Fibroblast of mammary gland (primary cell): ENCODE results near the gene PTPRS.

Experiments
- DNase-seq: peaks from one replicate; pipeline ENCODE4 v3.0.0-alpha.2; 2010; ENCODE audit warnings: low read depth
- H3K4me3 ChIP-seq: 2 replicates; pipeline ENCODE4 v1.5.1; 2011; ENCODE audit warnings: low read depth, mild to moderate bottlenecking, low read length, moderate library complexity; ENCODE audit not compliant: control insufficient read depth
- TF ChIP-seq, protein P1 (sequence below): conservative IDR thresholded peaks from 2 replicates; pipeline ENCODE4 v1.5.1; 2011; ENCODE audit warnings: low read depth, low read length, inconsistent platforms; ENCODE audit not compliant: control insufficient read depth, insufficient read depth

Gene PTPRS

DNA sequence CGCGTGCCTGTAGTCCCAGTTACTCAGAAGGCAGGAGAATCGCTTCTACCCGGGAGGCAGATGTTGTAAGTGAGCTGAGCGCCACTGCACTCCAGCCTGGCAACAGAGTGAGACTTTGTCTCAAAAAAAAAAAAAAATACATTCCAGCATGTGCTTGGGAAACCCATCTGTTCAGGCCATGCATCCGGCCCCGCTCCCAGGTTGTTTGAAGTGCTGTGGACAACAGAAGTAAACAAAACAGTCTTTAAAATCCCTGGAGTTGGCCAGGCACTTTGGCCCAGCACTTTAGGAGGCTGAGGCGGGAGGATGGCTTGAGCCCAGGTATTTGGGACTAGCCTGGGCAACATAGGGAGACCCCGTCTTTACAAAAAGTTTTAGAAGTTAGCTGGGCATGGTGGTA, 3.2 kb upstream of the PTPRS start:
- DNase-seq = peak; percentile 22
- no peak overlapping the region for H3K4me3 ChIP-seq
- TF ChIP-seq, protein P1, sequence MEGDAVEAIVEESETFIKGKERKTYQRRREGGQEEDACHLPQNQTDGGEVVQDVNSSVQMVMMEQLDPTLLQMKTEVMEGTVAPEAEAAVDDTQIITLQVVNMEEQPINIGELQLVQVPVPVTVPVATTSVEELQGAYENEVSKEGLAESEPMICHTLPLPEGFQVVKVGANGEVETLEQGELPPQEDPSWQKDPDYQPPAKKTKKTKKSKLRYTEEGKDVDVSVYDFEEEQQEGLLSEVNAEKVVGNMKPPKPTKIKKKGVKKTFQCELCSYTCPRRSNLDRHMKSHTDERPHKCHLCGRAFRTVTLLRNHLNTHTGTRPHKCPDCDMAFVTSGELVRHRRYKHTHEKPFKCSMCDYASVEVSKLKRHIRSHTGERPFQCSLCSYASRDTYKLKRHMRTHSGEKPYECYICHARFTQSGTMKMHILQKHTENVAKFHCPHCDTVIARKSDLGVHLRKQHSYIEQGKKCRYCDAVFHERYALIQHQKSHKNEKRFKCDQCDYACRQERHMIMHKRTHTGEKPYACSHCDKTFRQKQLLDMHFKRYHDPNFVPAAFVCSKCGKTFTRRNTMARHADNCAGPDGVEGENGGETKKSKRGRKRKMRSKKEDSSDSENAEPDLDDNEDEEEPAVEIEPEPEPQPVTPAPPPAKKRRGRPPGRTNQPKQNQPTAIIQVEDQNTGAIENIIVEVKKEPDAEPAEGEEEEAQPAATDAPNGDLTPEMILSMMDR = no peak

DNA sequence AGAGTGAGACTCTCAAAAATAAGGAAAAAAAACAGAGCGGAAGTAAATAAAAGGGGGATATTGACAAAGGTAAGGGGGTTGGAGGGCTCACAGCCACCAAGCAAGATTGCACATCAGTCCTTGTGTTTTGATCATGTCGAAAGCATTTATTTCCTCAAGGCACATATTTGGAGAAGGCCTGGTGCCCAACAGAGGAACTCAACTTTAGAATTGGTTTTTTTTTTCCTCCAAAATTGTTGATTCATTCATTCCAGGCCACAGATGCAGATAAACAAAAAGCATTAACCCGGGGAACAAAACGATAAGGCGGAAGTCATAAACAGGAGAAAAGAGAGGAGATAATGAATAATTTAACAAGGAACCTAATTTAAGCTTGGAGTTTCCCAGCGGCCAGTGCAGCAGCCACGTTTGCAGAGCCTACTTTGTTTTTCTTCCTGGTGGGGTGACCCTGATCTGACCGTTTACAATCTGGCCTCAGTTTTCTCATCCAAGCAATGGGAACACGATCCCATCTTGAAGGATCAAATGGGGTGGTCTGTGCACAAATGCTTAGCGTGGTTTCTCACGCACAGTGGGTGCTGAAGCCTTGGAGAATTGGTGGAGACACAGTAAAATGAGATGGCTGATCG, 2.1 kb upstream of the PTPRS start:
- TF ChIP-seq, protein P1 = no peak
- no peak for DNase-seq

DNA sequence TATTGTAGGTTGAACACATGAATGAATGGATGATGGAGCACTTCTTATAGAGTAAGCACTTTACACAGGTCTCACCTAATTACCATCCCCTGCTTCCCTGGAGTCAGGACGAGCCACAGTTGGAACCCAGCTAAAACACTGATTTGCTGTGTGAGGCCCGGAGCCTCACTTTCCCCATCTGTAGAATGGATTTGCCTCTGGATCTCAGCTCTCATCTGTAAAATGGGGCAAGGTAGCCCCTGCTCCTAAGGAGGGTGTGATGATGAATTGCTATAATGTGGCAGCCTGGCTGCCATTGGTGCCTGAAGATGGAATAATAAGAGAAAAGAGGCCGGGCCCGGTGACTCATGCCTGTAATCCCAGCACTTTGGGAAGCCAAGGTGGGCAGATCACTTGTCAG, 1.4 kb upstream of the PTPRS start:
- no peak for DNase-seq
- TF ChIP-seq, protein P1 = no peak
- no peak overlapping the region for H3K4me3 ChIP-seq

More for the DNA sequence above, 2.1 kb upstream of the PTPRS start:
- H3K4me3 ChIP-seq = no peak overlapping the region

DNA sequence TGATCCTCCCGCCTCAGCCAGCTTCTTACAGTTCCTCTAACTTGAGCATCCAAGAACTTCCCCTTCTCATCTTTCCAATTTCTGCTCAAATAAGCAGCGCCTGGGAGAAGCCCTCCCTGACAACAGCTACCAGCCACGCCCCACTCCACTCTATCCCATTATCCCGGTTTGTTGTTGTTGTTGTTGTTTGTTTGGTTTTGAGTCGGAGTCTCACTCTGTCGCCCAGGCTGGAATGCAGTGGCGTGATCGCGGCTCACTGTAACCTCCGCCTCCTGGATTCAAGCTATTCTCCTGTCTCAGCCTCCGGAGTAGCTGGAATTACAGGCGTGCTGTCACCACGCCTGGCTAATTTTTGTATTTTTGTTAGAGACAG, 822 bp upstream of the PTPRS start:
- no peak for DNase-seq
- H3K4me3 ChIP-seq = no peak overlapping the region
- TF ChIP-seq, protein P1 = no peak

DNA sequence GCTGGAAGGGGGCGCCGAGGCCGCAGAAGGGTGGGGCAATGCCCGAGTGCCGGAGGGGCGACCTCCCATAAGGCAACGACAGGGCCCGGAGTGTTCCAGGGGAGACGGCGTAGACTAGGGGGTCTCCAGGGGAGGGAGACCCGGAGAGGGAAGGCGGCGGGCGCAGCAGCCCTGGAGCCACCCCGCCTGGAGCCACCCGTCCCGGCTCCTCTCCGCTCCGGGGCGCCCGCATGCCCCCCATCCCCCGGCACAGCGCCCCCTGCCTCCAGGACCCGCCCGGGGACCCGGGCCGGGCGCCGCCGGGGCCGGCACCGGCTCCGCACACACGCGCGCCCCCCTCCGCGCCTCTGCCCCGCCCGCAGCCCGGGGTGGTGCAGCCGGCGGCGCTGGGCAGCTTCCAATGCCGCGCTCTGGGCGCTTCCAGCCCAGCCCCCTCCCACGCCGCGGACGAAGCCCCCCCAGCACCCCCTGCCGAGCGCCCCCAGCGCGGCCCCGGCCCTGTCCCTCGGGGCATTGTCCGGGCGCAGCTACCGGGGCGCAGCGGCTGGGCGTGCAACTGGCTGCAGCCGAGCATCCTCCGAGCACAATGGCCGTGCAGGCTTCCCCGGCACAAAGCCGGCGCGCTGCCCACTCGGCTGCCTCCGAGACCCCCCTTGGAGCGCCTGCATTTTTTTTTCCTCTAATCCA, 519 bp downstream of the PTPRS start:
- no peak for DNase-seq
- peak overlapping the region; percentile 40 for H3K4me3 ChIP-seq
- TF ChIP-seq, protein P1 = no peak

DNA sequence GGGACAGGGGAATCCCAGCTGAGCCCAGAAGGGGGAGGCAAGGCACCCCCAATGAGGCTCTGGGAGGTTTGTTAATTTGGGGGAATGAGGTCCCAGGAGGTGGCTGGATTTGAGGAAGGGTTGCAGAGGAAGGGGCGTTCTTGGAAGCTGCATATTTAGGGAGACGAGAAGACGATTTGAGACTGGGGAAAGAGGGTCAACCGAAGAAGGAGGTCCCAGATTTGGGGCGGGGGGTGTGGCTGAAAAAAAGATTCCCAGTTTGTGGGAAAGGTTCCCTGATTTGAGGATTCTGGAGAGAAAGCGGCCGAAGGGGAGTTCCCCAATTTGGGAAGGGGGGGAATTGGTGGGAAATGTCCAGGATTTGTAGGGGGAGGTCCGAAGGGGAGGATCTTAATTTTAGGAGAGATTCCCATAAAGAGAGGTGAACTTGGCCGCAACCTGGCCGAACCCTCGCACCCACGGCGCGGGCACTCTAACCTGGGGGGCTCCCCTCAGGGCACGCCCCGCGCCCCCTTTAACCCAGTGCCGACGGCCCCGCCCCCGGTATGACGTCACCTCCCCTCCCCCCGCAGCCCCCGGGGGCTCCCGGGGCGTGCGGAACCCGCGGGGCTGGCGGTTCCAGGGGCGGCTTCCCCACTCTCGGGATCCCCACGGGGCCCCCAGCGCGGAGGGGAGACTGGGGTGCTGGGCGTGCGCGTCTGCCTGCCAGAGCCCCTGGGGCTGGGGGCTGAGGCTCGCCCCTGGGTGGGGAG, 1.2 kb downstream of the PTPRS start:
- TF ChIP-seq, protein P1 = no peak
- DNase-seq = no peak
- H3K4me3 ChIP-seq = peak overlapping the region; percentile 20
